Loucy (cell line): ENCODE data around the gene KIF3B.

Source experiments
- EZH2phosphoT487 ChIP-seq: fragments of 200-600 bp; IDR thresholded peaks from 2 replicates; pipeline ENCODE4 v1.6.1; 2018; ENCODE audit warnings: antibody characterized with exemption, mild to moderate bottlenecking, moderate library complexity, borderline replicate concordance
- TF ChIP-seq, protein P1 (sequence below): fragments of 200-600 bp; sonication (generic); conservative IDR thresholded peaks from 2 replicates; pipeline ENCODE4 v1.5.1; 2014; ENCODE audit warnings: mild to moderate bottlenecking, antibody characterized with exemption, low read length

DNA sequence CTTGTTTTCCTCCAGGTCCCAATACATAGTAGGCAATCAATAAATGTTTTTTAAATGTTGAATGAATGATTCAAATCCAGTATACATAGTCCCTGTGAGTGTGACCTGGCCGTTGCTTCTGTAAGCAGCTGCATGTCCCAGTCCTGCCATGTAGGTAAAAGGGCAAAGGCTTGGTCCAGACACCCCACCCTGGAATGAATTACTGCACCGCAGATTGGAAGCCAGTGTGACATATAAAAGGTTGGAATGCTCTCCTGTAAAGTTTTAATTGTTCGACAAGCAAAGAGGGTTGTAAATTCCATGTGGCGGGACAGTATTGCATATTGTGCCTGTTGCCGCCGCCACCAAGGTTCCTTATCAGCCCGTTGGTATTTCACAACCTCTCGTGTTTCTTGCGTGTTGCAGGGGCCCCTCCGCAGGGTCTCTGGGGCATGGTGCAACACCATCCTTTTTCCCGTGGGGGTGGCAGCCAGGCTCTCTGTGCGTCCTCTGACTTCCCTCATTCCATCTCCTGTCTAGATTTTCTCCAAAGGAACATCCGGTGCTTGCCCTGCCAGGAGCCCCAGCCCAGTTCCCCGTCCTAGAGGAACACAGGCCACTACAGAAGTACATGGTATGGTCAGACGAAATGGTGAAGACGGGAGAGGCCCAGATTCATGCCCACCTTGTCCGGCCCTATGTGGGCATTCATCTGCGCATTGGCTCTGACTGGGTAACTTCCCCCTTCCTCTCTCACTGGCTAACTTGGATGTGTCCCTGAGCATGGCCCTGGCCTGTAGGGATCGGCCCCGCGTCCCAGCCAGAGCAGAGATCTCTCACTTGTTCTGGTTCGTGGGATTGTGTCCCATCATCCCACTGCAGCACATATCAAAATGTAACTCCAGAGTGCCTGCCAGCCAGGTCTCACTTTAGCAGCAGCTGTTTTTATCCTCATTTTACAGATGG lies 49.4 kb upstream of the KIF3B start:
- TF ChIP-seq, protein P1, sequence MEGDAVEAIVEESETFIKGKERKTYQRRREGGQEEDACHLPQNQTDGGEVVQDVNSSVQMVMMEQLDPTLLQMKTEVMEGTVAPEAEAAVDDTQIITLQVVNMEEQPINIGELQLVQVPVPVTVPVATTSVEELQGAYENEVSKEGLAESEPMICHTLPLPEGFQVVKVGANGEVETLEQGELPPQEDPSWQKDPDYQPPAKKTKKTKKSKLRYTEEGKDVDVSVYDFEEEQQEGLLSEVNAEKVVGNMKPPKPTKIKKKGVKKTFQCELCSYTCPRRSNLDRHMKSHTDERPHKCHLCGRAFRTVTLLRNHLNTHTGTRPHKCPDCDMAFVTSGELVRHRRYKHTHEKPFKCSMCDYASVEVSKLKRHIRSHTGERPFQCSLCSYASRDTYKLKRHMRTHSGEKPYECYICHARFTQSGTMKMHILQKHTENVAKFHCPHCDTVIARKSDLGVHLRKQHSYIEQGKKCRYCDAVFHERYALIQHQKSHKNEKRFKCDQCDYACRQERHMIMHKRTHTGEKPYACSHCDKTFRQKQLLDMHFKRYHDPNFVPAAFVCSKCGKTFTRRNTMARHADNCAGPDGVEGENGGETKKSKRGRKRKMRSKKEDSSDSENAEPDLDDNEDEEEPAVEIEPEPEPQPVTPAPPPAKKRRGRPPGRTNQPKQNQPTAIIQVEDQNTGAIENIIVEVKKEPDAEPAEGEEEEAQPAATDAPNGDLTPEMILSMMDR: no peak
- TF ChIP-seq EZH2phosphoT487: no peak
